RPMI8226 (cell line): ENCODE data around the gene CNTNAP2.
A peak's percentile ranks its signal among the peaks of the same experiment; 100 is the strongest.

Source experiments
- DNase-seq: peaks from one replicate; pipeline ENCODE4 v3.0.0-alpha.2; 2015

The CNTNAP2 gene

GRCh38 chr7:148079206-148080080 lies 1962.8 kb downstream of the CNTNAP2 start:
- DNase-seq, result no peak

- no peak for DNase-seq
Observed at GRCh38 chr7:148083448-148083847, 1966.8 kb downstream of the CNTNAP2 start.

- DNase-seq, result peak; percentile 61
Observed at GRCh38 chr7:148084138-148084537, 1967.5 kb downstream of the CNTNAP2 start.

GRCh38 chr7:148091882-148092281 lies 1975.3 kb downstream of the CNTNAP2 start:
- no peak for DNase-seq

GRCh38 chr7:148093375-148094166 lies 1977.0 kb downstream of the CNTNAP2 start:
- DNase-seq, result no peak

GRCh38 chr7:148095066-148095465 lies 1978.5 kb downstream of the CNTNAP2 start:
- DNase-seq, result no peak

GRCh38 chr7:148104136-148104716 lies 1987.6 kb downstream of the CNTNAP2 start:
- DNase-seq, result no peak

GRCh38 chr7:148104924-148105323 lies 1988.3 kb downstream of the CNTNAP2 start:
- no peak for DNase-seq

- no peak for DNase-seq
Observed at GRCh38 chr7:148105853-148106252, 1989.3 kb downstream of the CNTNAP2 start.

- DNase-seq, result no peak
Observed at GRCh38 chr7:148107443-148108127, 1991.0 kb downstream of the CNTNAP2 start.

GRCh38 chr7:148108381-148108780 lies 1991.8 kb downstream of the CNTNAP2 start:
- no peak for DNase-seq

GRCh38 chr7:148110097-148110868 lies 1993.7 kb downstream of the CNTNAP2 start:
- peak; percentile 4 for DNase-seq

- no peak for DNase-seq
Observed at GRCh38 chr7:148114804-148115203, 1998.2 kb downstream of the CNTNAP2 start.

GRCh38 chr7:148115308-148115707 lies 1998.7 kb downstream of the CNTNAP2 start:
- no peak for DNase-seq

- peak; percentile 12 for DNase-seq
Observed at GRCh38 chr7:148116195-148116594, 1999.6 kb downstream of the CNTNAP2 start.

GRCh38 chr7:148116829-148117403 lies 2000.3 kb downstream of the CNTNAP2 start:
- no peak for DNase-seq

- no peak for DNase-seq
Observed at GRCh38 chr7:148118371-148118770, 2001.8 kb downstream of the CNTNAP2 start.

- DNase-seq, result no peak
Observed at GRCh38 chr7:148121401-148121800, 2004.8 kb downstream of the CNTNAP2 start.

- DNase-seq, result no peak
Observed at GRCh38 chr7:148121847-148122246, 2005.2 kb downstream of the CNTNAP2 start.

GRCh38 chr7:148124477-148124876 lies 2007.9 kb downstream of the CNTNAP2 start:
- DNase-seq, result no peak

GRCh38 chr7:148127374-148127773 lies 2010.8 kb downstream of the CNTNAP2 start:
- no peak for DNase-seq

GRCh38 chr7:148129023-148129422 lies 2012.4 kb downstream of the CNTNAP2 start:
- no peak for DNase-seq
